Umbilical cord (tissue), 2 donors: ENCODE results near the gene GNAO1. TPM values are rescaled to one million over a fixed set of nuclear protein-coding genes. Genes with fewer than 3 reads are reported as not detected.
"Not testable (repeated sequence)": the region's sequence is repeated elsewhere in the genome, so short reads cannot be mapped to it uniquely, and the experiment has no call there.

Experiments
- DNase-seq: peaks from one replicate; pipeline ENCODE4 v3.0.0-alpha.2; 2015; ENCODE audit warnings: low spot score
- total RNA-seq: library from RNA; depleted of rRNA; stranded (reverse); fragments of >200 nt; gene quantifications from one replicate; pipeline ENCODE4 v1.2.3, GENCODE V29; 2014; ENCODE audit warnings: low replicate concordance; ENCODE audit not compliant: insufficient read depth

The GNAO1 gene
- total RNA-seq, 1 donor from 2014 or later, result 7.9 TPM

GRCh38 chr16:56363181-56363716, 172.0 kb downstream of the GNAO1 start:
- DNase-seq, result no peak

GRCh38 chr16:56363781-56364565, 172.7 kb downstream of the GNAO1 start:
- no peak for DNase-seq

- no peak for DNase-seq
Measured at GRCh38 chr16:56364865-56365264, 173.6 kb downstream of the GNAO1 start.

- no peak for DNase-seq
Measured at GRCh38 chr16:56365552-56365951, 174.3 kb downstream of the GNAO1 start.

GRCh38 chr16:56366945-56367344, 175.7 kb downstream of the GNAO1 start:
- DNase-seq, result no peak

GRCh38 chr16:56367764-56368163, 176.5 kb downstream of the GNAO1 start:
- no peak for DNase-seq

GRCh38 chr16:56368545-56368944, 177.3 kb downstream of the GNAO1 start:
- no peak for DNase-seq

- DNase-seq, result no peak
Measured at GRCh38 chr16:56369202-56369601, 177.9 kb downstream of the GNAO1 start.

- no peak for DNase-seq
Measured at GRCh38 chr16:56370185-56370874, 179.0 kb downstream of the GNAO1 start.

GRCh38 chr16:56370875-56371659, 179.8 kb downstream of the GNAO1 start:
- no peak for DNase-seq

- DNase-seq, result no peak
Measured at GRCh38 chr16:56371660-56371937, 180.3 kb downstream of the GNAO1 start.

GRCh38 chr16:56372013-56372634, 180.8 kb downstream of the GNAO1 start:
- DNase-seq, result peak; percentile 47

GRCh38 chr16:56373003-56373402, 181.7 kb downstream of the GNAO1 start:
- no peak for DNase-seq

GRCh38 chr16:56375792-56376191, 184.5 kb downstream of the GNAO1 start:
- not testable (repeated sequence) for DNase-seq

- DNase-seq, result not testable (repeated sequence)
Measured at GRCh38 chr16:56379044-56379443, 187.8 kb downstream of the GNAO1 start.

GRCh38 chr16:56380778-56381485, 189.6 kb downstream of the GNAO1 start:
- not testable (repeated sequence) for DNase-seq

GRCh38 chr16:56382459-56382858, 191.2 kb downstream of the GNAO1 start:
- DNase-seq, result no peak

- no peak for DNase-seq
Measured at GRCh38 chr16:56382901-56383355, 191.6 kb downstream of the GNAO1 start.

- no peak for DNase-seq
Measured at GRCh38 chr16:56384074-56384721, 192.9 kb downstream of the GNAO1 start.

GRCh38 chr16:56387396-56387795, 196.1 kb downstream of the GNAO1 start:
- no peak for DNase-seq
